Uterus (tissue), 2 donors: ENCODE data around the gene ELMO2.

Experiments used
- POLR2A ChIP-seq, 2 donors: fragments of 450-650 bp; IDR thresholded peaks; one replicate each; pipeline ENCODE4 v1.6.1; 2016; ENCODE audit warnings: antibody characterized with exemption in 2 of 2, mild to moderate bottlenecking in 1 of 2, moderate library complexity in 1 of 2
- TF ChIP-seq, protein P1 (sequence below), 4 experiments: fragments of 200-600 bp in 2 of 4; fragments of 450-650 bp in 2 of 4; sonication (generic) in 2 of 4; IDR thresholded peaks; one replicate each; pipeline ENCODE4 v1.5.1; 2016 to 2019; ENCODE audit warnings: antibody characterized with exemption in 4 of 4, mild to moderate bottlenecking in 2 of 4, moderate library complexity in 1 of 4

DNA sequence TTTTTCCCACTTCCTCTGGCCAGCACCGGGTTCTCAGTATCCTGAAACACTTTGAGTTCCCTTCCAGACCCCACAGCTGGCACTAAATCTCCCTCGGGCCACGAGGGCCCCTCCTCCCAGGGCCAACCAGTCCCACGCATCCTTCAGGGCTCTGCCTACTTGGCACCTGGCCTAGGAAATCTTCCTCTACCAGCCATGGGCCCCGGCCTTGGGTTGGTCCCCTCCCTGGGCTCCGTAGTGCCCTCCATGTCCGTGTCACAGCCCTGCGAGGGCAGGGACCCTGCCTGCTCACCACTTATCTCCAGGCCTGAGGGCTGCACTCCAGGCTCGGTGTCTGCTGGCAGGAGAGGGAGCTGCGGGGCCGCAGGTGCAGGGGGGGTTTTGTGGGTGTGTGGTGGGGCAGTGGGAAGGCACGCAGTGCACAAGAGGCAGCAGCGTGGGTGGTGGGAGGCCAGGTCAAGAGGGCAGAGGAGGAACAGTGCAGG lies 49.3 kb downstream of the ELMO2 start:
- TF ChIP-seq, protein P1, sequence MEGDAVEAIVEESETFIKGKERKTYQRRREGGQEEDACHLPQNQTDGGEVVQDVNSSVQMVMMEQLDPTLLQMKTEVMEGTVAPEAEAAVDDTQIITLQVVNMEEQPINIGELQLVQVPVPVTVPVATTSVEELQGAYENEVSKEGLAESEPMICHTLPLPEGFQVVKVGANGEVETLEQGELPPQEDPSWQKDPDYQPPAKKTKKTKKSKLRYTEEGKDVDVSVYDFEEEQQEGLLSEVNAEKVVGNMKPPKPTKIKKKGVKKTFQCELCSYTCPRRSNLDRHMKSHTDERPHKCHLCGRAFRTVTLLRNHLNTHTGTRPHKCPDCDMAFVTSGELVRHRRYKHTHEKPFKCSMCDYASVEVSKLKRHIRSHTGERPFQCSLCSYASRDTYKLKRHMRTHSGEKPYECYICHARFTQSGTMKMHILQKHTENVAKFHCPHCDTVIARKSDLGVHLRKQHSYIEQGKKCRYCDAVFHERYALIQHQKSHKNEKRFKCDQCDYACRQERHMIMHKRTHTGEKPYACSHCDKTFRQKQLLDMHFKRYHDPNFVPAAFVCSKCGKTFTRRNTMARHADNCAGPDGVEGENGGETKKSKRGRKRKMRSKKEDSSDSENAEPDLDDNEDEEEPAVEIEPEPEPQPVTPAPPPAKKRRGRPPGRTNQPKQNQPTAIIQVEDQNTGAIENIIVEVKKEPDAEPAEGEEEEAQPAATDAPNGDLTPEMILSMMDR (IDR thresholded peaks at IDR 0.05), result no peak
- no peak for TF ChIP-seq POLR2A (IDR thresholded peaks at IDR 0.05)
